OCI-LY3 (cell line): ENCODE results near the gene NDUFS6.

Experiments used
- CTCF ChIP-seq: fragments of 200-600, 300-600 bp; sonication (generic); IDR thresholded peaks from 2 replicates; pipeline ENCODE4 v1.5.1; 2014; ENCODE audit warnings: antibody characterized with exemption, low read length, low read depth
- EZH2phosphoT487 ChIP-seq: fragments of 200-600 bp; shearing (Covaris generic); IDR thresholded peaks from 2 replicates; pipeline ENCODE4 v1.6.1; 2018; ENCODE audit warnings: antibody characterized with exemption, mixed run types, low read depth

- TF ChIP-seq CTCF (no peak), EZH2phosphoT487 (no peak)
Observed at GRCh38 chr5:1842004-1842819, 41.0 kb downstream of the NDUFS6 start.
